Fibroblast of lung (primary cell): ENCODE measurements around the gene UQCRFS1.

Source experiments
- CTCF ChIP-seq, 2 donors: IDR thresholded peaks in 1 of 2; conservative IDR thresholded peaks in 1 of 2; 1 replicate in 1 of 2; 2 replicates in 1 of 2; pipeline ENCODE4 v1.5.1; 2011 to 2012; ENCODE audit warnings: low read length in 2 of 2, control low read depth in 1 of 2, inconsistent platforms in 1 of 2, low read depth in 1 of 2, mild to moderate bottlenecking in 1 of 2
- EZH2 ChIP-seq: IDR thresholded peaks from 2 replicates; pipeline ENCODE4 v1.5.1; 2012; ENCODE audit warnings: low read length, control low read depth, mild to moderate bottlenecking; ENCODE audit errors: missing control alignments

GRCh38 chr19:29233591-29233990 is 20.6 kb upstream of the UQCRFS1 start:
- TF ChIP-seq CTCF (conservative IDR thresholded peaks at IDR 0.05 in 1 of 2, IDR thresholded peaks at IDR 0.05 in 1 of 2; ENCODE audit: low read depth in 1 of 2, low read length in 2 of 2) (no peak), EZH2 (no peak)
